Peyer's patch (tissue), 4 donors: ENCODE results near the gene NDUFV3. TPM values are rescaled to one million over a fixed set of nuclear protein-coding genes. Genes with fewer than 3 reads are reported as not detected.

ENCODE experiments used
- DNase-seq, 3 donors: peaks; one replicate each; pipeline ENCODE4 v3.0.0-alpha.2; 2017 to 2019
- H3K27ac ChIP-seq, 4 donors: fragments of 200-600 bp; sonication (generic); one replicate each; pipeline ENCODE4 v1.5.1; 2016 to 2019
- H3K27me3 ChIP-seq, 2 donors: fragments of 200-600 bp; sonication (generic); one replicate each; pipeline ENCODE4 v1.5.1; 2019
- H3K36me3 ChIP-seq, 3 donors: fragments of 200-600 bp; sonication (generic); one replicate each; pipeline ENCODE4 v1.5.1; 2016 to 2019
- H3K4me1 ChIP-seq, 4 donors: fragments of 200-600 bp; sonication (generic); one replicate each; pipeline ENCODE4 v1.5.1; 2016 to 2019
- H3K4me3 ChIP-seq, 4 donors: fragments of 200-600 bp; sonication (generic); 1 replicate in 3 of 4; 2 replicates in 1 of 4; pipeline ENCODE4 v1.5.1; 2016 to 2019; ENCODE audit warnings: mild to moderate bottlenecking in 1 of 4
- H3K9me3 ChIP-seq, 4 donors: fragments of 200-600 bp; sonication (generic); one replicate each; pipeline ENCODE4 v1.5.1; 2016 to 2019; ENCODE audit warnings: mild to moderate bottlenecking in 1 of 4
- POLR2A ChIP-seq, 2 donors: fragments of 450-650 bp; IDR thresholded peaks; one replicate each; pipeline ENCODE4 v1.5.1; 2017; ENCODE audit warnings: antibody characterized with exemption in 2 of 2, mild to moderate bottlenecking in 2 of 2, moderate library complexity in 2 of 2
- total RNA-seq, 4 donors: library from RNA; depleted of rRNA; stranded (reverse); fragments of >200 nt; gene quantifications; one replicate each; pipeline ENCODE4 v1.1.0, GENCODE V29; 2016
- TF ChIP-seq, protein P1 (sequence below), 6 experiments: fragments of 450-650 bp in 4 of 6; fragments of 200-600 bp in 2 of 6; sonication (generic) in 1 of 6; IDR thresholded peaks; one replicate each; pipeline ENCODE4 v1.5.1; 2017 to 2019; ENCODE audit warnings: antibody characterized with exemption in 6 of 6, mild to moderate bottlenecking in 3 of 6, moderate library complexity in 1 of 6

Gene NDUFV3
- total RNA-seq, 4 donors from 2014 or later = 32.9 to 73.4 (median 54.9) TPM

DNA sequence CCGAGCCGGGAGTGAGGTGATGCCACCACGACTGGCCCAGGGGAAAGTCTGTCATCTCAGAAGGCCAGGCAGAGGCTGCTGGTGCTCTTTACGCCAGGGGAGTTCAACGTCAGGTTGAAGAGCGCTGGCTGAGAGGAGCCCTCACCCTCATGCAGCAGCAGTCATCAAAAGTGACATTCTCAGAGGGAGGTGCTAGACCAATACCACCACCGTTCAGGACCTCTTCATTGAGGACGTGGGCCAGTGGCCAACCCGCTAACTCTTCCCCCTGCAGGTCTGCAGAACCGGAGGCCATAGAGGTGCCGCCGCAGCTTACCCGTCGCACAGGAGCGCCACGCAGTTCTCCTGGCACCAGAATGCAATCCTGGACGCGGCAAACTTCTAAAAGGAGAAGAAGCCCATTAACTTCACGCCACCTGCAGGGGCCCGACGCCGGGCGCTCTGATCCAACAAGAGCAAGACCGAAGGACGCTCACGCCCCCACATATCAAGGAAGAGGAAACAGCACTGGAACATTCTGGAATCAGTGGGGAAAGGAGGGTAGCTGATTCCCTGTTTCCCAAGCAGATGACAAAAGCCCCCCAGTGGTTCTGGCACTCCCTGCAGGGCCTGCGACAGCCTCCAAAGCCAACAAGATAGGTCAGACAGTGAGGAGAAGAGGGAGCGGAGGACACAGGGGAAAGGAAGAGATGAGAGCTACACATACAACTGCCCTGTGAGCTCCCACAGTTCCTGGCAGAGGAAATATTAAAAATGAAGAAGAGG, 38.7 kb upstream of the NDUFV3 start:
- Histone ChIP-seq H3K4me3 (no peak overlapping the region), H3K36me3 (peaks cover 0 to 97% (median 0%) of the 10 kb centered on the region in 3 donors), H3K27ac (no peak overlapping the region), H3K9me3 (no peaks in the 10 kb centered on the region), H3K4me1 (no peaks in the 10 kb centered on the region), H3K27me3 (no peaks in the 10 kb centered on the region)
- TF ChIP-seq, protein P1, sequence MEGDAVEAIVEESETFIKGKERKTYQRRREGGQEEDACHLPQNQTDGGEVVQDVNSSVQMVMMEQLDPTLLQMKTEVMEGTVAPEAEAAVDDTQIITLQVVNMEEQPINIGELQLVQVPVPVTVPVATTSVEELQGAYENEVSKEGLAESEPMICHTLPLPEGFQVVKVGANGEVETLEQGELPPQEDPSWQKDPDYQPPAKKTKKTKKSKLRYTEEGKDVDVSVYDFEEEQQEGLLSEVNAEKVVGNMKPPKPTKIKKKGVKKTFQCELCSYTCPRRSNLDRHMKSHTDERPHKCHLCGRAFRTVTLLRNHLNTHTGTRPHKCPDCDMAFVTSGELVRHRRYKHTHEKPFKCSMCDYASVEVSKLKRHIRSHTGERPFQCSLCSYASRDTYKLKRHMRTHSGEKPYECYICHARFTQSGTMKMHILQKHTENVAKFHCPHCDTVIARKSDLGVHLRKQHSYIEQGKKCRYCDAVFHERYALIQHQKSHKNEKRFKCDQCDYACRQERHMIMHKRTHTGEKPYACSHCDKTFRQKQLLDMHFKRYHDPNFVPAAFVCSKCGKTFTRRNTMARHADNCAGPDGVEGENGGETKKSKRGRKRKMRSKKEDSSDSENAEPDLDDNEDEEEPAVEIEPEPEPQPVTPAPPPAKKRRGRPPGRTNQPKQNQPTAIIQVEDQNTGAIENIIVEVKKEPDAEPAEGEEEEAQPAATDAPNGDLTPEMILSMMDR (IDR thresholded peaks at IDR 0.05) = no peak
- no peak for TF ChIP-seq POLR2A (IDR thresholded peaks at IDR 0.05)
- no peak for DNase-seq

- Histone ChIP-seq H3K9me3 (no peaks in the 10 kb centered on the region), H3K4me1 (no peaks in the 10 kb centered on the region), H3K36me3 (peaks cover 0 to 96% (median 0%) of the 10 kb centered on the region in 3 donors), H3K27ac (no peak overlapping the region), H3K27me3 (no peaks in the 10 kb centered on the region), H3K4me3 (no peak overlapping the region)
- no peak for DNase-seq
- no peak for TF ChIP-seq POLR2A (IDR thresholded peaks at IDR 0.05)
- TF ChIP-seq, protein P1 (IDR thresholded peaks at IDR 0.05) = no peak
These were observed 37.8 kb upstream of the NDUFV3 start for GRCh38 chr21:42855171-42855936.

GRCh38 chr21:42855937-42856335, 37.2 kb upstream of the NDUFV3 start:
- no peaks in the 10 kb centered on the region for H3K9me3 ChIP-seq
- DNase-seq = no peak
- H3K4me3 ChIP-seq = no peak overlapping the region
- H3K27ac ChIP-seq = no peak overlapping the region
- TF ChIP-seq POLR2A (IDR thresholded peaks at IDR 0.05) = no peak
- TF ChIP-seq, protein P1 (IDR thresholded peaks at IDR 0.05) = no peak
- no peaks in the 10 kb centered on the region for H3K27me3 ChIP-seq
- H3K36me3 ChIP-seq = peaks cover 0 to 96% (median 0%) of the 10 kb centered on the region in 3 donors
- H3K4me1 ChIP-seq = no peaks in the 10 kb centered on the region

- H3K4me3 ChIP-seq = no peak overlapping the region
- no peak for DNase-seq
- no peaks in the 10 kb centered on the region for H3K9me3 ChIP-seq
- no peaks in the 10 kb centered on the region for H3K4me1 ChIP-seq
- peaks cover 0 to 92% (median 0%) of the 10 kb centered on the region in 3 donors for H3K36me3 ChIP-seq
- H3K27ac ChIP-seq = no peak overlapping the region
- H3K27me3 ChIP-seq = no peaks in the 10 kb centered on the region
- no peak for TF ChIP-seq POLR2A (IDR thresholded peaks at IDR 0.05)
- TF ChIP-seq, protein P1 (IDR thresholded peaks at IDR 0.05) = no peak
These were observed 35.9 kb upstream of the NDUFV3 start for GRCh38 chr21:42857216-42857615.

DNA sequence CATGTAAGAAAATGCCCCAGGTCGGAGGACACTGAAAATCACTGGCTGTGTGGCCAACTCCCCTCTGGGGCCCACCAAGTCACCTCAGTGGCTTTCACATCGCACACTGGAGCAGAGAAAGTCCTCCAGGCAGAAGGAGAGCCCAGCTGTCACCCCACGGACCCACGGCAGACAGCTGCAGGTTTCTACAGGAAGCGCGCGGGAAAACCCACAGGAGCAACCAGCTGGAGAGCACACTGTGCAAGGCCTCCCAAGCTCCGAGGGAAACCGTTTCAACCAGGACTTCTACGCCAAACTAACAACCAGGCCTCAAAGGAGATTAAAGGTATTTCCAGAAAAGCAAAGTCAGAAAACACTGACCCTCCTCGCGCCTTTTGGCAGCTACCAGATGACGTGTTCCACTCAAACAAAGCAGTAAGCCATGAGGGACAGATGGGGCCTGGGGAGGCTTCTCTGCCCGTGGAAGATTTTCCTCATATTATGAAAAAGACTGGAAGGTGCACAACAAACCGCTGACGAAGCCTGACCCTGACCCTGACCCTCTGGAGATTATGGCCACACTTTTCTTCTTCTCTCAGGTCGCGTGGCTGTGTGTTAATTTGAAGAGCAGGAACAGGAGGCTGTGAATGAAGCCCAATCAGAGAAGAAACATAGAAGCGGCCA, 34.8 kb upstream of the NDUFV3 start:
- Histone ChIP-seq H3K4me3 (no peak overlapping the region), H3K4me1 (no peaks in the 10 kb centered on the region), H3K36me3 (peaks cover 0 to 92% (median 0%) of the 10 kb centered on the region in 3 donors), H3K9me3 (no peaks in the 10 kb centered on the region), H3K27ac (no peak overlapping the region), H3K27me3 (no peaks in the 10 kb centered on the region)
- no peak for DNase-seq
- TF ChIP-seq, protein P1 (IDR thresholded peaks at IDR 0.05) = no peak
- TF ChIP-seq POLR2A (IDR thresholded peaks at IDR 0.05) = no peak
